HG03558 (cell line): ENCODE results near the gene KRT83.
A peak's percentile ranks its signal among the peaks of the same experiment; 100 is the strongest.
"Not testable (repeated sequence)": the region's sequence is repeated elsewhere in the genome, so short reads cannot be mapped to it uniquely, and the experiment has no call there.

Source experiments
- ATAC-seq: cut with Tn5 transposase; IDR thresholded peaks from one replicate; pipeline ENCODE4 v1.9.1; 2021; ENCODE audit warnings: moderate number of reproducible peaks; ENCODE audit not compliant: unreplicated experiment; ENCODE audit errors: extremely low read depth

The KRT83 gene

GRCh38 chr12:52334185-52334584, 13.0 kb upstream of the KRT83 start:
- no peak for ATAC-seq

- ATAC-seq: no peak
These were observed 12.1 kb upstream of the KRT83 start for GRCh38 chr12:52333321-52333720.

GRCh38 chr12:52332381-52332780, 11.2 kb upstream of the KRT83 start:
- ATAC-seq: no peak

GRCh38 chr12:52331833-52332232, 10.6 kb upstream of the KRT83 start:
- no peak for ATAC-seq

- ATAC-seq: no peak
These were observed 9.8 kb upstream of the KRT83 start for GRCh38 chr12:52331039-52331438.

- ATAC-seq: no peak
These were observed 6.8 kb upstream of the KRT83 start for GRCh38 chr12:52327830-52328500.

- ATAC-seq: peak; percentile 87
These were observed 6.0 kb upstream of the KRT83 start for GRCh38 chr12:52327052-52327829.

- no peak for ATAC-seq
These were observed 2.9 kb upstream of the KRT83 start for GRCh38 chr12:52324153-52324444.

GRCh38 chr12:52323416-52324152, 2.4 kb upstream of the KRT83 start:
- no peak for ATAC-seq

GRCh38 chr12:52323001-52323400, 1.8 kb upstream of the KRT83 start:
- no peak for ATAC-seq

- ATAC-seq: no peak
These were observed 871 bp upstream of the KRT83 start for GRCh38 chr12:52322069-52322468.

GRCh38 chr12:52321418-52321817, 220 bp upstream of the KRT83 start:
- no peak for ATAC-seq

- no peak for ATAC-seq
These were observed 2.1 kb downstream of the KRT83 start for GRCh38 chr12:52319097-52319496.

GRCh38 chr12:52318241-52318990, 2.8 kb downstream of the KRT83 start:
- no peak for ATAC-seq

GRCh38 chr12:52317468-52318052, 3.6 kb downstream of the KRT83 start:
- ATAC-seq: no peak

- no peak for ATAC-seq
These were observed 4.5 kb downstream of the KRT83 start for GRCh38 chr12:52316701-52317100.

GRCh38 chr12:52316290-52316689, 4.9 kb downstream of the KRT83 start:
- no peak for ATAC-seq

GRCh38 chr12:52315721-52316120, 5.5 kb downstream of the KRT83 start:
- ATAC-seq: not testable (repeated sequence)

- ATAC-seq: no peak
These were observed 6.7 kb downstream of the KRT83 start for GRCh38 chr12:52314511-52314910.

- ATAC-seq: no peak
These were observed 7.3 kb downstream of the KRT83 start for GRCh38 chr12:52313926-52314325.
